WI38 (cell line): Measurements from ENCODE around the gene RNF220.
A peak's percentile ranks its signal among the peaks of the same experiment; 100 is the strongest.

Experiments used
- H3K4me3 ChIP-seq: 2 replicates; pipeline ENCODE4 v1.5.1; 2011; ENCODE audit warnings: low read depth, mild to moderate bottlenecking, control low read depth, low read length
- CTCF ChIP-seq: IDR thresholded peaks from 2 replicates; pipeline ENCODE4 v1.5.1; 2012; ENCODE audit warnings: low read depth, mild to moderate bottlenecking, control low read depth, low read length

The RNF220 gene

GRCh38 chr1:44389437-44389836, 15.6 kb upstream of the RNF220 start:
- no peak for TF ChIP-seq CTCF
- H3K4me3 ChIP-seq, result no peak overlapping the region

GRCh38 chr1:44390277-44390676, 14.8 kb upstream of the RNF220 start:
- H3K4me3 ChIP-seq, result no peak overlapping the region
- TF ChIP-seq CTCF, result no peak

- no peak for TF ChIP-seq CTCF
- no peak overlapping the region for H3K4me3 ChIP-seq
Observed at GRCh38 chr1:44401256-44402228, 3.5 kb upstream of the RNF220 start.

- peak overlapping the region; percentile 20 for H3K4me3 ChIP-seq
- TF ChIP-seq CTCF, result no peak
Observed at GRCh38 chr1:44405798-44406736, 1.0 kb downstream of the RNF220 start.

- H3K4me3 ChIP-seq, result no peak overlapping the region
Observed at GRCh38 chr1:44406737-44407429, 1.8 kb downstream of the RNF220 start.

More at GRCh38 chr1:44406737-44407429, 1.8 kb downstream of the RNF220 start:
- no peak for TF ChIP-seq CTCF
